ENCODE results near the gene SSTR5.

The SSTR5 gene

DNA sequence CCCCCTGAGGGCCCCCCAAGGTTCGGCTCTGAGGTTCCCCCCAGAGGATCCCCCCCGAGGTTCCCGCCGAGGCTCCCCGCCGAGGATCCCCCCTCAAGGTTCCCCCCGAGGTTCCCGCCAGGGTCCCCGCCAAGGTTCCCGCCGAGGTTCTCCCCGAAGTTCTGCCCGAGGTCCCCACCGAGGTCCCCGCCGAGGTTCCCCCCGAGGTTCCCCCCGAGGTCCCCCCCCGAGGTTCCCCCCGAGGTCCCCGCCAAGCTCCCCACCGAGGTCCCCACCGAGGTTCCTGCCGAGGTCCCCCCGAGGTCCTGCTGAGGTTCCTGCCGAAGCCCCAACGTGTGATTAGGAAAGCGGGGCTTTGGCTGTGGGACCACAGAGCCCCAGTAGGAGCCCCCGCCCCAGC lies 32.2 kb upstream of the SSTR5 start:
- DNase-seq: no peak

DNA sequence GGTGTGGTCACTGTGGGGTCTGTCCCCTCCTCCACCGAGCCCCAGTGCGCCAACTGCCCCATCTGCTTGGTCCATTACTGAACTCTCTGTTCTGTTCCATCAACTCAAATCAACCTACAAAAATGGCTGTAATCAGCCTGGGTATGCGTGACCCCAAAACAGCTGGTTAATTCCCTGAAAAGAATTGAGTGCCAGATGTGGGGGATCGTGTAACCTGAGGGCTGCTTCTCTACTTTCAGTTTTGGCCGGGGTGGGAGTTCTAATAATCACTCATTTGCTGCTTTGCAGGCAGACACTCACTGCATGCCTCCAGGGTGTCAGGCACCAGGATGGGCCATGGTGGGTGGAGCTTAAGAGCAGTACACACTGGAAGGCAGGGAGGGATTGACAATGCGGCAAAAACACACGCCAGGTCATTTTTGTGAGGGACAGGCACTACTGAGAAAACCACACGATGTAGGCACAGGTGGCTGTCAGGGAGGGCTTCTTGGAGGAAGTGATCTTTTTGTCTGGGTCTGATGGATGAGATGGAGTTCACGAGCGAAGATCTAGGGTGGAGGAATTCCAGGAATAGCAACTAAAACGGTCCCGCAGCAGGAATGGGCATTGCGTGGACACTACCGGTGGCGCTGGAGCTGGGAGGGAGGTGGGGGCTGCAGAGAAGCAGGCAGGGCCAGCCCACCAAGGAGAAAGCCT lies 30.4 kb upstream of the SSTR5 start:
- no peak for DNase-seq

DNA sequence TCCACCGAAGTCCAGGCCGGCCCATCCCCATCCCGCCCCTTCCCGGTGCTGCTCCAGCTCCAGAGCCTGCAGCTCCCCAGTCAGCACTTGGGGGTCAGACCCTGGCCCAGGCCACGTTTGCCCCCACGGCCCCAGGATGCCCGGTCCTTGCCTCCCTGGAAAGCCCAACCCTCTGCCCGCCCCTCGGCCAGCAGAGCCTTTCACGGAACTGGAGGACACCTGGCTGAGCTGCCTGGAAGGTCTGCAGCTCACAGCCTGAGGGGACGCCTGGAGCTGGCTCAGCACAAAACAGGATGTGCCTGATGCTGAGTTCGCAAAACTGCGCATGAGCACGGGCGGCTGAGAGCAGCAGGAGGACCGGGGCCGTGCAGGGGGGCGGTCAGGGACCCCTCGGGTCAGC lies 29.7 kb upstream of the SSTR5 start:
- no peak for DNase-seq

DNA sequence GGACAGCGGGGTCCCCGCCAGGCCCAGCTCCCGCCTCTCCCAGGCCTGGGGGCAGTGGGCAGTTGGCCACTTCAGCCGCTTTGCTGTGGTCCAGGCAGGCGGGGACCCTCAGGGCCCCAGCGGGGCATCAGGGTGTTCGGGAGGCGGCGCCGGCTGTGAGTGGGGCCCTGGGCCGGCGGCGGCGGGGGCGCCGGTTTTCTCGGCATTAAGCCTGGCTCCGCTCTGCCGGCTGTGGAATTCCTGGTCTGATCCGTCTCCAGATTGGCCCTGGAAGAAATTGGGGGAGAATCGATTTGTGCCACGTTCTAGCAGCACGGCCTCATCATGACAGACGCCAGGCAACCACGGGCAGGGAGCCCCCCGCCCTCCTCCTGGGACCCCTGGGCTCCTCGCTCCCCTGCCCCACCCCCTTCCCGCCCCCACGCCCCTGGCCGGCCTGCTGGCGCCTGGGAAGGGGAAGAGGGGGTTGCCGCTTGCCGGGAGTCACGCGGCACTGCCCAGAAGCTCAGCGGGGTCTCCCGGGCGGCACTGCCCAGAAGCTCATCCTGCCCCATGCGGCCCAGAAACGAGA lies 28.6 kb upstream of the SSTR5 start:
- no peak for DNase-seq

DNA sequence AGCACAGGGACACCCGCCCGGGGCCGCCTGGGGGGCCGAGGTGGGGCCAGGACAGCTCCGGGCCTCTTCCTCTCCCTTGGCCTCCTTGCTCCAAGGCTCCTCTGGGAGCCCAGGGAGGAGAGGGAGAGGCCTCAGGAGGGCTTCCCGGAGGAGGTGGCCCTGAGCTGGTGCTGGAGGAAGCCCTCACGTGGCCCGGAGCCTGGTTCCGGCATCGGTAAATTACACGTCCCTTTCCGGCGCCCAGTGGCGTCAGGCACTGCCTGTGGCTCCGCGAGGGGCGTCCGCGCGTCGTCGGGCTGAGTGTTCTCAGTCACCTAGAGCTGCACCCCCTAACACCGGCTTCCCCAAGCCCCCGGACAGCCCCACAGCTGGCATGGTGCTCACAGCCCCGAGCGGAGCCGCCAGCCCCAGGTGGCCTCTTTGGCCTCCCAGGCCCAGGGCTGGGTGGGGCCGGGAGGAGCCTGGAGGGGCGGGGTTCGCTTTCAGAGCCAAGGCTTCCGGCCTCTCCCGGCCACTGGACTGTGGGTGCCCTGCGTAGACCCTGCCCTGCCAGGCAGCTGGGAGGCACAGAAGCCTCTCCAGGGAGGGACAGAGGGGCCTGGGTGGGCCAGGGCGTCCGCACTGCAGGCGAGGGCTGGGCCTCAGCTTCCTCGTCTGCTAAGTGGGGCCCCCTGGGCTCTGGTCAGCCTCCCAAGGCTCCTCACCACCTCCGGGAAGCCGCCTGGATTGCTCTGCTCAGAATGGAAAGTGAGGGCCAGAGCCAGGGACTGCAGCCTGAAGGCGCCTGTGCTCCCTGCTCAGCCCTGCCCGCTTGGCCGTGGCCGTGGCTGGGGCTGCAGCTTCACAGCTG lies 27.9 kb upstream of the SSTR5 start:
- no peak for DNase-seq

DNA sequence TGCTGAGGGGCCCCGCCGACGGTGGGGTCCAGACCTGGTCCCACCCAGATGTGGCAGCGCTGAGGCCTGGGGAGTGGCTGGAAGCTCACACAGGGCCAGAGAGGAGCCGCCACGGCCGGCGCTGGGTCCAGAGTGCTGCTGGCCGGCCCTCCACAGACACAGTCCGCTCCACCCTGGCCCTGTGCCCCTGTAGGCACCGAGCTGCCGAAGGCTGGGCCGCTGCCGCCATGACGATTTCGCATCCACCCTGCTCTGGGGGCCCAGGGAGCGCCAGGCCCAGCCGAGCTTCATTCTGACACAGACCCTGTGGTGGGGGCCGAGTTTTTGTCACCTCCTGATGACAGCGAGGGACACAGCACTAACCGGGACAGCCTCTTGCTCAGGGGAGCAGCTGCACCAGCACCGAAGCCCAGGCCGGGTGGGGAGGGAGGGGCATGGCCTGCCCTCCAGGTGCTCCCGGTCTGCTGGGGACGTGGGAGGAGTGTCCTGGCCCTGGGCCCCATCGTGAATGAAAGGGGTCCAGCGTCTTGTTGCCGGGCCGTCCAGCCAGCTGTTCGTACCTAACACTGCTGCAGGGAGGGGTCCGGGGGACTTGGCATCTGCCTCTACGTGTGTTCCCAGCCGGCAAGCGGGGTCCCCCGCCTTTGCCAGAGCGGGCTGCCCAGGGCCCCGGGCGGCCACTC lies 27.1 kb upstream of the SSTR5 start:
- DNase-seq: no peak

DNA sequence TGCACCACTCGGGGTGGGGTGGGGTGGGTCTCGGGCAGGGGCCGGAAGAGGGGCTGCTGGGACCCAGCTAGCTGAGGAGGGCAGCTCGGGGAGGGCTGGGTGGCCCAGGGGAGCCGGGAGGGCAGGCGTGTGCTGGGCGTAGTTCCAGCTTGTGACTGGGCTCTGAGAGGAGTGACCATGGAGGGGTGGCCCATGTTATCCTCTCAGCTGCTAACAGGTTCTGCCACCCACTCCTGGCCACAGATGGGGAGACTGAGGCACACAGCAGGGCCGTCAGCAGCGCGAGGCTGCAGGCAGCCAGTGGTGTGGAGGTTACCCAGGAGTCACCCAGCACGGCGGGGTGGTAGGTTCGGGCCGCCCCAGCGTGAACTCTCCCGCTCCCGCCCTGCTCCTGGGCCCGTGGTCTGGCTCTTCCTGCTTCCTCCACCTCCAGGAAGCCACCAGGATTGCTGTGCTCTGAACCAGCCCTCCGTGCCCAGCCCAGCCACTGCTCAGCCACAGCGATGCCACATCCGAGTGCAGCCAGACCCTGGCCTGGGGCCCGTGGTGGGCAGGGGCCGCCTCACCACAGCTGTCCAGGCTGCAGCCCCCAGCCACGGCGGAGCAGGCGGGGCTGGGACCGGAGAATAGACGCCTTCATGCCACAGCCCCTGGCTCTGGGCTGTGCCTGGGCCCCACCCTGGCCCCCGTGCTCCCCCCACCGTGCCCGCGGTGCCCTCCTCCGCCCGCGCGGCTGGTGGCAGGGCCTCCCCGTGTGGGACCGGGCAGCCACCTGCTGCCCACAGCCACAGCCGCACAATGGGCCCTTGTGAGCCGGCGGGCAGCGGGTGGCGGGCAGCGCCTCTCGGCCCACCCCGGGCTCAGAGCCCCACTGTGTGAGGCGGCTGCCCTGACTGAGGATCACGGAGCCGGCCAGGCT lies 26.3 kb upstream of the SSTR5 start:
- DNase-seq: no peak

DNA sequence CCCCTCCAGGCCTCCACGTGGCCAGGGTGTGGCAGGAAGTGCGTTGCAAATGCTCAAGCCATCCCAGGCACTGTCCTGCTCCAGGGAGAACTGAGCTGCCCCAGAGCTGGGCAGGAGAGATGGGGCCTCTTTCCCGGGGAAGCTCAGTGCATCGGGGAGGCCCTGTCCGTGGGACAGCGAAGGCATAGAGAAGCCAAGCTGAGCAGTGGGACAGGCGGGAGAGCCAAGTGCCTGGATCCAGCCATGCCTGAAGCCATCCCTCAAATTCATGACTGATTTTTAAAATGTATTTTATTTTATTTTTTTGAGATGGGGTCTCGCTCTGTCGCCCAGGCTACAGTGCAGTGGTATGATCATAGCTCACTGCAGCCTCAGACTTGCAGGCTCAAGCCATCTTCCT lies 25.4 kb upstream of the SSTR5 start:
- no peak for DNase-seq

DNA sequence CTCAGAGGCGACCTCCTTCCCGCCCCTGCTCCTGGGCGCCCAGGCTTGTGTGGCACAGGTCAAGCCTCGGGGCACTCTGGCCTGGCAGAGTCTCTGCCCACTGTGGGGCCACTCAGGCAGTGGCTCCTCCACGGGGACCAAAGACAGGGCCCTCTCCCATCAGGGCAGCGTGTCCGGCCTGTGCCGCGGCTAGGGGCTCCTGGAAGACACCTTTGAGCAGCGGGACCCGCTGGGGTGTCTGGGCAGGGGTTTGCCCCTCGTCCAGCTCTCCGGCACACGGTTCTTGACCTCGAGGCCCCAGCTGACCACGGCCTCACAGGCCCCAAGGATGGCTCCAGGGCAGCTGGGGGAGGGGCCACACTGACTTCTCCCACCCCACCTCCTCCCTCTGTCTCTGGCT lies 24.7 kb upstream of the SSTR5 start:
- no peak for DNase-seq

DNA sequence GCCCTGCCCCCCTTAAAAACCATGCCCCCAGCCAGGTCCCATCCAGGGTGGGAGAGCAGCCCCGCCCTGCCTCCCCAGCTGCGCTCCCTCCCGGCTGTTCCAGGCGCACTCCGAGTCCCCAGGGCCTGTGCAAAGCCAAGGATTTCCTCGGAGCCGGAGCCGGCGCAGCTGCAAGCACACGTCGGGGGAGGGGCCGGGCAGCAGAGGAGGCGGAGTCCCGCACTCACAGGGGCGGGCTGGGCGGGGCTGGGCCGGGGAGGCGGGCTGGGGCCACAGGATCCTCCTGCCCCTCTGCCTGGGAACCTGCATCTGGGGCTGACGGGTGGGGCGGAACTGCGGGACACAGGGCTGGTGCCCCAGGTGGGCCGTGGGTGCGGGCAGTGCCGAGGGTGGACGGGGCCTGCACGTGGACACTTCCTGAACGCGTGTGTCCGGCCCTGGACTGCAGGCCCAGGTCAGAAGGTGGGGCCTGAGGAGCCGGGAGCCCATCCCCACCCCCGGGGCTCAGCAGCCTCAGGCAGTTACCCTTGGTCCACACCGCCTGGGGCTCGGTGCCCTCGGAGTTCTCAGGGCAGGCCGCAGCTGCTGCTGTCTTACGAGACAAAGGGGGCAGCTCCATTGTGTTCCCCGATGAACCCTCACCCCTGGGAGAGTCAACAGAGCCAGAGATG lies 24.0 kb upstream of the SSTR5 start:
- DNase-seq: no peak

DNA sequence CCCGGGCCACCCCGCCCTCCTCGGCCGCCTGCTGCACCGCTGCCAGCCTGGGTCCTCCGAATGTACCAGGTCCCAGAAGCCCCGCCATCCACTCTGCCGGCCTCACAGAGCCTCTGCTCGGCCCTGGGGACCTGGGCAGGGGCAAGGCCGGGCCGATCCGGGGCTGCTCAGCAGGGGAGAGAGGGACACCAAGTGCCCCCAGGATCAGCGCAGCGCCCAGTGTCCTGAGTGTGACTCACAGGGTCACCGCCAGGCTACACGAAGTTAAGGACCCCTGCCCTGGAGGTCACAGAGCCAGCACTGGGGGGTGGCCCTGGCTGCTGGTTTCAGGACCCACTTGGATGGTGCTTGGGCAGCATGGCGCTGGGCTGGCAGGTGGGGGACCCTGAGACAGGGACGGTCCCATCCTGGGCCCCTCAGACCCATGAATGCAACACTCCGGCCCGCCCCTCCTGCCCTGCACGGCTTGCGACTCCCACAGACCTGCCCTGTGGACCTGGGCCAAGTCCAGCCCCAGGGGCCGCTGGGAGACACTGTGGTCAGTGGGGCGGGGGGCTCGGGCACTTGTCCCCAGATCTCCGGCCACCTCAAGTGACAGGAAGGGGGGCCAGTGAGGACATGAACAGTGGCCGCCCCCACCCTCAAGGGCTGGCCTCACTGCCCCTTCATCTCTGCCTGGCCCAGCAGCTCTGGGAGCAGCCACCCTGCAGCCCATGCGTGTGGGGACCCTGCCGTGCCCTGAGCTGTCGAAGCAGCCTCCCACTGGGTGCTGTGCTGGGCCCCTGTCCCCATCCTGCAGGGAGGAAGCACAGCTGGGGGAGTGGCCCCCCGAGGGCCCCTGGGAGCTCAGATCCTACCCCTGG lies 23.2 kb upstream of the SSTR5 start:
- no peak for DNase-seq

DNA sequence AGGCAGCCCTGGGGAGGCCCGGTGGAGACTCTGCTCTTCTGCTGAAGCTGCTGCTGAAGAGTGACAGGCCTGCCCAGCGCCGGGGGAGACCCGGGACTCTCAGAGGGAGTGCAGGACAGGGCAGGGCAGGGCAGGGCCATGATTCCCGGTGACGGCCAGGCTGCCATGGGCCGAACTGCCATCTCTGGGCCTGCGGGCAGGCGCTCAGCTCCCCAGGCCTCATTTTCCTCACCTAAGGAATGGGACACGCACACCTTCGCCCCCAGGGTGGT lies 22.6 kb upstream of the SSTR5 start:
- DNase-seq: no peak

DNA sequence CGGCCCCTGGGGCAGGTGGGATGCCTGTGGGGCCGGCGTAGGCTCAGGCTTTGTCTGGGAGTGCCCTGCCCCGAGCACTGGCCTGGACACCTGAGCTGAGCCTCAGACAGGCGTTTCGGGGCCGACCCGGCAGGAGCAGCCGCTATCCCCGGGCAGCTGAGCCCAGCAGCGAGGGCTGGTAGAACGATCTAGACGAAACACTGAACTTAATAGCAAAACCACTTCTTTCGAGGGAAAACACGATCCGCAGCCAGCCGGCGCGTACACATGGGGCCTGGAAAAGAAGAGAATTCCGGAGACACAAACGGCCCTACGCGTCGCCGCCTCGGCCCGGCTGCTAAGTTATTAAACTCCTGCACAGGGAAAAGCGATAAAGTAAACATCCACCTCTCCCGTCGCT lies 22.0 kb upstream of the SSTR5 start:
- DNase-seq: no peak

DNA sequence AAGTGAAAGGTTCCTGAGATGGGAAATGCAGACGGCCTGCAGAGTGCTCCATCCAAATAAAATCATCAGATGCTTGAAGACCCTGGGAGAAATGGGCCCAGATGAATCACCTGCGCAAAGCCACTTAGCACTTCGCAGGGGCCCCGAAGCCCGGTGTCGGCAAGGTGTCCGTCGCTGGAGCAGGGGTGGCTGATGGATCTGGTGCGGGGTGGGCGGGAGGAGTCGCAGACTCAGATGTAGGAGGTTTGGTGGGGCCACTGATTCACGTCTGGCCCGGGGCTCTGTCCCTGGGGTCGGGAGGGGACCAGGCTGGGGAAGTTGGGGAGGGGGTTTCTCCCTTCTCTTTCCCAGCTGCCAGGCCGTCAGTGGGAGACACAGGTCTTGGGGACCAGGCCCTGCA lies 21.6 kb upstream of the SSTR5 start:
- no peak for DNase-seq

DNA sequence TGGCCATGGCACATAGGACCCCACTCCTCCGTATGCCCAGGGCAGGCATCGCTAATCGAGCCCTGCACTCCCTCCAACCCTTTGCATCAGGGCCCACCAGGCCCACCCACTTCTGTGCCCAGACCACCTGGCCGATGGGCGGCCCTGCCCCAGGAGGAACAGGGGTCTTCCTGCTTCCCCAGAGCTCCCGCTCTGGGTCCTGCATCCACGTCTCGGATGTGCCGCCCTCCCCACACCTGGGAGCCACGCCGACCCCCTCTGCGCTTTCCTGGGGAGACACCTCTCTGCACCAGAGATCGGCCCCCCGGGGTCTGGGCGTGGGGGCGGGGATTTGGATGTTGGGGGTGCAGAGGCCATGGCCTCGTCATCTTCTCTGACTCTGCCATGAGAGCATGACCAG lies 21.1 kb upstream of the SSTR5 start:
- DNase-seq: no peak

DNA sequence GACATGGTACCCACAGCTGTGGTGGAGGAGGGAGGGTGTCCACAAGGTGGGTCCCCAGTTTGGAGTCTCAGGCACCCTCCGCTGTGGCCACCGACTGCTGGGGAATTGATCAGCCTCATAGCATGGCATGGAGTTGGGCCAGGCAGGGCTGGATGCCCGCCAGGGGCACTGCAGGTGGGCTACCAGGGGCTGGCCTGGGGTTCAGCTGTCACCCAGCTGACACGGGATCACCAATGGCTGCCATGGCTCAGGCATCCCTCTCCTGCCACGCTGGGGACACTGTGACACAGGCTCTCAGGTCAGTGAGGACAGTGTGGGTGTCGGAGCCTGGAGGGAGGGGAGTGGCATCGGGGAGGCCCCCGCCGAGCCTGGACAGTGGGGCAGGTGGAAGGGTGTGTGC lies 19.8 kb upstream of the SSTR5 start:
- no peak for DNase-seq

DNA sequence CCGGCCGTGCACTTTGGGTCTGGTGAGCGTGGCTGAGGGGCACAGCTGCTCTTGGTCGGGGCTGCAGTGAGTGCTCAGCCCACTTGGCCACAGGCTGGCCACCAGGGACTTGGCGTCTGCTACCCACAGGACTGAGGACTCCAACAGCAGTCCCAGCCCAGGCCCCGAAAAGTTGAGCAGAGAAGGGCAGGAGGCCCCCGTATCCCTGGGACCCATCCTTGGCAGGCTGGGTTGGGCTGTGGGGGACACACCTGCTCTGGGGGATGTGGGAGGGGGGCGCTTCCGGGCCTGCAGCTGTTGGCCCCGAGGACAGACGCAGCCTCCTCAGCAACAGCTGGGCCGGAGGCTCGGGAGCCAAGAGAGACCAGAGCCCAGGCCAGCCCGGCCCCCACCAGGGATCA lies 19.4 kb upstream of the SSTR5 start:
- no peak for DNase-seq

DNA sequence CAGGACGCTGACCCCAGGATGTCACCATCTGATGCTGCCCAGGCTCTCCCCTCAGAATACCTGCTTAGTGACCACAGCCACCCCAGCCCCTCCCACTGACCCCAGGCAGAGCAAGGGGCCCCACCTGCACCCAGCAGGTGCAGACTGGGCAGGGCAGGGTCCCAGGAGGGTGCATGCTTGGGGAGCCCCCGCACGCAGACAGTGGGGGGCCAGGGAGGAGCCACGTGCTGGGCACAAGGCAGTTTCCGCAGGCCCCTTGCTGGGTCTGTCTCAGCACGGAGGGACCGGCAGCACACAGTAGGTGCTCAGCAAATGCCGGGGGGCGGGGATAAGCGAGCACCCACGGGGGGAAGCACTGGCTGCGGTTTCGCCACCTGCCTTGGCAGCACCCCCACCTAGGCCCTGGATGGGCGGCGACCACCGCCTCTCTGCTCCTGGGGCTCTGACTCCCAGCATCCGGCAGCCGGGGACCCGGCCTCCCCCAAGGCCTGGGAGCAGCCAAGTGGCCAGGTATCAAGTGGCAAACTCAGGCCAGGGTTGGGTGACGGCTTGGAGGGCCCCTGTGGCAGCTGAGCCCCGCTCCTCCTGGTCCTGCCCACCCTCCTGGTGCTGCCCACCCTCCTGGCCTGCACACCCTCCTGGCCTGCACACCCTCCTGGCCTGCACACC lies 18.7 kb upstream of the SSTR5 start:
- no peak for DNase-seq

DNA sequence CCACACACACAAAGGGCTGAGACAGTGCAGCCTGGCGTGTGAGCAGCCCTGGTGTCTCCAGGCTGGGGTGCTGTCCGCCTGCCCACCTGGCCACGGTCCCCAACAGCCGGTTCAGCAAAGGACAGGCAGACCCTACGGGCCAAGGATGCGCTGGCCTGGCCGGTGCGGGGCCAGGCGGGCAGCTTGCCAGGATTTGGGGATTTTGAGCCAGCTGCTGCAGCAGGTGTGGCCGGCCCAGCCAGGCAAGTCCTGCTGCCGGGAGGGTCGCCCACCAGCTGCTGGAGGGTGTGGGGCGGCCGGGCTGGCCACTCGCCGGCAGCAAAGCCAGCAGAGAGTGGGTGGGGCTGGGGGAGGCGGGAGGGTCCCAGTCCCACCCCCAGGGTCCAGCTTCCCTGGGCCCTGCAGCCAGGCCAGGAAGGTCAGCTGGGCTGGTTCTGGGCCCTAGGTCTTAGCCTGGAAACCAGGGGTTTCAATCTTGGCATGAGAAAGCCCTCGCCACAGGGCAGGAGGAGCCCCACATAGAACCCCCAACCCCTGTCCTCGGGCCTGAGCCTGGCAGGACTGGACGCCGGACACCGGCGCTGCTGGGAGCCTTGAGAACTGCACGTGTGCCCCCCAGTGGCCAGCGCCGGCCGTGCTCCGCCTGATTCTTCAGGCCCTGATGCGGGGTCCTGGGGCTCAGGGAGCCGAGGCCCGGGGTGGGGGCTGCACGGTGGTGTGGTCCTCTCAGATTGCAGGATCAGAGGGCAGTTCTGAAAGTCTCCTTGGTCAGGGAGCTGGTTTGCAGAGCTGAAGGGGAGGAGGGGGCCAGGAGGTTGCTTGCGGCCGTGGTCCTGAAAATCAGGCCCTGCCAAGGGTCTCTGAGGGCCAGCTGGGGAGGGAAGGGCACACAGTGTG lies 17.6 kb upstream of the SSTR5 start:
- DNase-seq: no peak

DNA sequence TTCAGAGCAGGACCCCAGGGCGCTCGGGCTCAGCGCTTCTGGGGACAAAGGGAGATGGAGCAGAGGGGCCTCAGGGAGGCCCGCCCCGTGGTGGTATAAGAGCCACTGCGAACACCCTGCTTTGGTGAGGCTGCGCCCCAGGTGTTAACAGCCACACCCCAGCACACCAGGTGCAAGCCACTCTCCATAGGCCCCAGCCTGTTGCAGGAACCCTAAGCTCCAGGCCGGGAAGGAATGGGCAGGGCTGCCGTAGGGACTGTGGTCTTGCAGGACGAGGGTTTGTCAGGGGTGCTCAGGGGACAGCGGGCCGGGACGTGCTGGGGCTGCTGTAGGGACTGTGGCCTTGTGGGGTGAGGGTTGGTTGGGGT lies 17.0 kb upstream of the SSTR5 start:
- no peak for DNase-seq
